NCI-H345 treated with DMSO at 0.1 percent for 48 hours (cell line): Measurements from ENCODE around the gene LTBR.
"Not testable (repeated sequence)": the region's sequence is repeated elsewhere in the genome, so short reads cannot be mapped to it uniquely, and the experiment has no call there.

Experiments used
- DNase-seq: peaks from one replicate; lab custom pipeline; 2025; ENCODE audit not compliant: unreplicated experiment; lab: John Stamatoyannopoulos, UW

Gene LTBR

DNA sequence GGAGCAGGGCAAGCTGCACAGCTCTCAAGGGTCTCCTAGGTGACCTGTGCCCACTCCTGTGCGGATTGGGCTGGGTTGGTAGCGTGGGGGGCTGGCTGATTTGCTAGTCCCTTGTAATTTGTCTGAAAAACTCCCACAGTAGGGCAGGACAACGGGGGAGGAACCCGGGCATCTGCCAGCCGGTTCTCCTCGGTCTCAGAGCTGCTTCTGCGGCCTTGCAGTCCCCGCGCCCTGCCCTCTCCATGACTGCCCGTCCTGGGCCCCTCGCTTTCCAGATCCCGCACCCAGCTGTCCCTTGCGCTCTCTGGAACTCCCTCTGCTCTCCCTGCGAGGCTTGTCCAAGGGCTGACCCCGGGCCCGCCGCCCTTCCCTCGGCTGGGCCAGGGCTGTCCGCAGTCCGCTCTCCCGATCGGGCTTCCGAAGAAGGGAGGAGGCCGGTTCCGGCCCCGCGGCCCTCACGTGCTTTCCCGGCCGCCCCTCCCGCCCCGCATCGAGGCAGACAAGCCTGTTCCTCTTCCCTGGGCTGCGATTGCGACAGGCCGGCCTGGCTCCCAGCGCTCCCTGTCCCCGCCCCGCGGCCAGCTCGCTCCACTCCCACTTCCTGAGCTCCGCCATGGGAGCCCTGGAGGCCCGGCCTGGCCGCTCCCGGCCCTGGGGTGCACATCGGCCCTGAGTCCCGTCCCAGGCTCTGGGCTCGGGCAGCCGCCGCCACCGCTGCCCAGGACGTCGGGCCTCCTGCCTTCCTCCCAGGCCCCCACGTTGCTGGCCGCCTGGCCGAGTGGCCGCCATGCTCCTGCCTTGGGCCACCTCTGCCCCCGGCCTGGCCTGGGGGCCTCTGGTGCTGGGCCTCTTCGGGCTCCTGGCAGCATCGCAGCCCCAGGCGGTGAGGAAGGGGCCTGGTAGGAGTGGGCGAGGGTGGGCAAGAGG is at the start of gene LTBR:
TSS of gene LTBR (plus strand) at position 591 of the 927 bp plus-strand sequence. CDS start at position 788, 197 bp downstream.
- no peak for DNase-seq

GRCh38 chr12:6334359-6334758 is 49.6 kb upstream of the LTBR start:
- no peak for DNase-seq

DNA sequence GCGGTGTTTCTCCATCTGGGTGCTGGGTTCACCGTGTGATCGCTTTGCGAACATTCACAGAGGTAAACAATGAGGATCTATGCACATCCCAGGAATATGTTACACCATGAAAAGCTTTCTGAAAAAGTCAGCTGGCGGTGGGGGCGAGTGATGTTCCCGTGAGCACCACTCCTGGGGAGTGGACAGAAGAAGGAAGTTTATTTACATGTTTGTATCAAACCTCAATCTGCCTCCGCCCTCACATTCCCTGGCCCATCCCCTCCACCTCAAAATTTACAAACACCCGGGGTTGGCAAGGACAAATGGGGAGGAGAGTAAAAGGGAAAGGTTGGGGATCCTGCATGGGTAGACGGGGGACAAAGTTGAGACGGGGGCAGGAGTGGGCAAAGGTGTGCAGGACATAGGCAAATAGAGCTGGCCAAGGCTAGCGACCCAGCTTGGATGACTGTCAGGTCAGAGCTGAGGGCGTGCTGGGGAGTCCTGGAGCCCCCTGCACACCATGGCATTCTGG is 49.0 kb upstream of the LTBR start:
- DNase-seq = no peak

- no peak for DNase-seq
Observed at GRCh38 chr12:6335451-6336078, 48.4 kb upstream of the LTBR start.

- DNase-seq = no peak
Observed at GRCh38 chr12:6336079-6336888, 47.7 kb upstream of the LTBR start.

GRCh38 chr12:6336889-6337853 is 46.8 kb upstream of the LTBR start:
- no peak for DNase-seq

DNA sequence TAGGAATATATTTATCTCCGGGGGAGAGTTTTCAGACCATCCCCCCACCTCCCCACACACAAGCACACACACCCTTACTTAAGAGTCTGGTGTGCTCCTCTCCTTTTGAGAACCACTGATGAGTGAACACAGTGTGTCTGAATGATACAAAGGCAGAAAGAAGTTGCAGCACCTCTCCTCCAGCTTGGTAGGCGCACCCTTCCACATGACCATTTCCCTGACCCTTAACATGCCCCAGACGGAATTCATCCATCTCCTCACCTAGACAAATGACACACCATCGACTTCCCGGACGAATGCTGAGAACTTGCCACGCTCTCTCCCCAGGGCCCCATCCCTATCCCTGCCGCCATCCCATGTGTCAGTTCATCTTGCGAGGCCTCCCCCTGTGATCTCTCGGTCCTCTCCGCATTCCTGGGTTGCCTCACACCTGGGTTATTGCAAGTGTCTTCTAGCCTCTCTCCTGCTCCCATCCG is 46.0 kb upstream of the LTBR start:
- no peak for DNase-seq

GRCh38 chr12:6338536-6338935 is 45.4 kb upstream of the LTBR start:
- DNase-seq = not testable (repeated sequence)

DNA sequence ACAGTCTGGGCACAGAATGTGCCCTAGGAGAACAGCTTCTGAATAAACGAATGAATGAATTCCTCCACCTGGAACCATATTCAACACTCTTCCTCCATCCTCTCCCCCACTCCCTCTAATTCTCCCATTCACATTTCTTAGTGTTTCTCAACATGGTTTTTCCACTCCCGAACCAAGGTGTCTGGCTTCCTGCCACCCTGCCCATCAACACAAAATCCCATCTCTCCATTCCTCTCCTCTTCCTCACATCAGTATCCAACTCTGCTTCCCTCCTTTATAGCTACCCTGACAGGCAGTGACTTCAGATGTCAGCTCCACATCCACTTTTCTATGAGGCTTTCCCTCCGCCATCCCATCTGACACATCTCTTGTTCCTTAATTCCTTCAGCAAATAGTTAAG is 45.0 kb upstream of the LTBR start:
- no peak for DNase-seq

- no peak for DNase-seq
Observed at GRCh38 chr12:6340032-6340638, 43.8 kb upstream of the LTBR start.

DNA sequence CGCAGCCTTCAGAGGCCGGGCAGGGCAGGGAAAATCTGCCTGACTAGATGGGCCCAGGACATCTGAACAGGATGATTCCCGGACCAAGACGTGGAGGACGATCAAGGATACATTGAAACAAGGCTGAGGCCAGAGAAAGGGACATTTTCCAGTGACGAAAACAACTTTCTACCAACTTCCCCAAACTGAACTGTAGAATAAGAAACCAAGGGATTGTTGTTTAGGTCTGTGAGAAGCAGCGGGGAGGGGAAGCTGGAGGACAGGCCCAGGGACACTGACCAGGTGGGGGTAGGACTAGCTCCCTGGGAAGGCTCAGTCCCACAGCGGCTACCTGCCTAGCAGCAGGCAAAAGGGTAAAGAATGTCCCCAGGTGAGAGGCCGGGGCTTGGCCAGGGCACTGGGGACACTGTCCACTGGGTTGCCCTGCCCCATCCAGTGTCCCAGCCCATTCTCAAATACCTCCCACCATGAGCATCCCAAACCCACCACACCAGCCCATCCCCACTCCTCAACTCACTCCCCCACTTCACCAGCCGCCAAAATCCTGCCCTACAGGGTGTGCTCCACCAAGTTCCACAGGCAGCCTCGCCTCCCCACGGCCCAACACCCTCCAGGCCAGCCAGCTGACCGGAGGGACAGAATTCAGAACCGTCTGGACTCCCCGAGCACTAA is 43.1 kb upstream of the LTBR start:
- no peak for DNase-seq

DNA sequence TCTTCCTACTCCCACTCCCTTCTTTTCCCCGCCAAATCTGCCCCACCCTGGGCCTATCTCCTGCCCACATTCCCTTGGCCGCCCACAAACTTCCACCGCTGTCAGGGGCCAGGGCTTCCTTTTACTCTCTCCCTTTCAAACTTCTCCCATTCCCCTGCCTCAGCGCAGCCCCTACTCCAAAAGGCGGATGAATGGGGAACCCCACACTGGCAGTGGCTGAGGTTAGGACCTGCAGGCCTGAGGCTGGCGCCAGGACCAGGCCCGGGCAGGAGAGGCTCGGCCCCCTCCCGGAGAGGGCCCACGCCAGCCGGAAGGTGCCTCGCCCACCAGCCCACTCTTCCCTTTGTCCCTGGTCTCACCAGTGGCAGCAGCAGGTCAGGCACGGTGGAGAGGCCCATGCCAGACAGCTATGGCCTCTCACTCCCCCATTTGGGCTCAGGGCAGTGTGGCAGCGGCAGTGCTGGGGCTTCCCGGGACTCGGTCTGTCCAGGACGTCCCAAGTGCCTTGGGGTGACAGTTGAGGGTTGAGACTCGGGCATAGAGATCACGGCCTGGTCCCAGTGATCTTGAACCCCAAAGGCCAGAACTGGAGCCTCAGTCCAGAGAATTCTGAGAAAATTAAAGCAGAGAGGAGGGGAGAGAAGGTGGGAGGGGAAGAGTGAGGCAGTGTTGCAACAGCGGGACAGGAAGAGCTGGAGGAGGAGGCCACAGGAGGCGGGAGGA is 42.4 kb upstream of the LTBR start, which contains the start of gene TNFRSF1A:
TSS of gene TNFRSF1A (minus strand) at position 660 of the 723 bp plus-strand sequence. CDS start at position 398, 262 bp downstream.
- no peak for DNase-seq

DNA sequence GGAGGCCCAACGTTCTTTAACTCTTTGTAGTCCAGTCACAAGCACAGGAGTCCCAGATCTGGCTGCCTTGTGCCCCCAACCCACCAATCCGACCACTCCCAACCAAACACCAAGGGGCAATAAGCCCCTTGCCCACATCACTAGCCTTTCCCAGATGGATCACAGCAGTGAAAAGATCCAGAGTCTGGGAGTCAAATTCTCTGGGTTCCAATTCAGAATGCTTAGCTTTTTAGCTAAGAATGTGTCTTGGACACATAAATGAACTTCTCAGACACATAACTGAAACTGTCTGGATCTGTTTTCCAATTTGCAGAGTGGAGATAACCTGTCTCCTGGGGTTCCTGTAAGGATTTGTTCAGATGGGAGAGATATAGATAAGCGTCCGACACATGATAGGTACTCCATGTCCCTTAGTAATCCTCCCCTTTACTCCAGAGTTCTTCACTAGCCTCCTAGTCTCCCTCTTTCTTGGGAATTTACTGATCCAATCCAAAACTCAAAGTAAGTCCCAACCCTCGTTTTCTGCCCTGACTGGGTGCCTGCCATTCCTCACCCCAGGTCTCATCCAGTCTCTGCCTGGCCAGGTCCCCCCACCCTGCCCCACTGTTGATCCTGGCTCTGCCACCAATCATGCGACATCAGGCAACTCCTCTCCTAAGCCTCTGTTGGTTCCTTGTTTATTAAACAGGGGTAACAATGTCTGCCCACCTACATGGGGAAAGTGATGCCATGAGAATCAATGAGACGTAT is 41.6 kb upstream of the LTBR start:
- no peak for DNase-seq

DNA sequence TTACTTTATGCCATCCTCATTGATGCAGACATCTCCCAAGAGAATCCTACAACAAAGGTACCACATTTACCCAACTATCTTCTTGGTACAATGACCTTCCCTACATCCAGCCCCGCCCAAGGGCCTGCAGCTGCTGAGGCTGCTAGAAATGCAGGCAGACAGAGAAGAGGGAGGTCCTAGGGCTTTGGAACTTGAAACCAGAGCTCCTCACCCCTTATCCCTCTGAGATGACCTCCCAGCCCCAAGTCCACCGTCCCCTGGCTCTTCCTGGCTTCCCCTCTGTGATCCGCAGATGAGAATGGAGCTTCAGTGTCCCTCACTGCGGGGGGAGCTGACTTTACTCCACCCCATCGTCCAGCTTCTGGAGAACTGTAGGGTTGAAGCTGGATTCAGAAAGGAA is 40.4 kb upstream of the LTBR start:
- no peak for DNase-seq

GRCh38 chr12:6344101-6344660 is 39.8 kb upstream of the LTBR start:
- not testable (repeated sequence) for DNase-seq

DNA sequence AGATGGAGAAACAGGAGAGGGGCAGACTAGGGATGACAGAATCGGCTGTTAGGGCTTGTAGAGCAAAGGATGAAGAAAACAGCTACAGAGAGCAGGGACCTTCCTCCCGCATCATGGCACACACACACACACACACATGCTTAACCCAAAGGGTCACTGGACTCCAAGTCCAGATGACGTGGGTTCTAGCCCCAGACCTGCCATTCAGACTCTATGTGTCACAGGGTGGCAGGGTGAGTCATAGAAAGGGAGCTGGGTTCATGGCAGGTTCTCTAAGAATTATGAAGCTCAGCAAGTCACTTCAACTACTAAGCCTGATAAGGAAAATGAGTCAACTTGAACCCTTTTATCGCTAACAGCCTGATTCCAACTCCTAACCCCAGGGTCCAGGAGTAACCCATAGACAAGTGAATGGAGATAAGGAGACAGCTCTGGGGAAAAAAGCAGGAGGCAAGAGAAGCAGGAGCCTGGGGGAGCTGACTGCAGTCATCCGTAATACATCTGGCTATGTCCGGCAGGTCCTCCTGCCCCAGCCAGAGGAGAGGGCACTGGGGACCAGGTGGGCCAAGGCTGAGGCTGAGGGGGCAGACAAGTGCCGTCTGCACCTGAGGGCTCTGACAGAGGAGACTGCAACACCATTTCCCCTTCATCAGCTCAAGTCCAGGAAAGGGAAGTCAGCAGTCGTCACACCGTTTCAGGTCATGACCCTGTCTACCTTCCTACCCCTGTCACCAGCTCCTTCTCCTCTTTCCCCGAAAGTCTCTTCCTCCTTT is 38.5 kb upstream of the LTBR start:
- no peak for DNase-seq
